NCI-H2081 (cell line): ENCODE data around the gene P2RX4.
"Not testable (repeated sequence)": the region's sequence is repeated elsewhere in the genome, so short reads cannot be mapped to it uniquely, and the experiment has no call there.

Experiments
- DNase-seq, 2 experiments: peaks; one replicate each; lab custom pipeline; 2025; lab: John Stamatoyannopoulos, UW

P2RX4 gene

GRCh38 chr12:121219353-121219986, 9.5 kb downstream of the P2RX4 start:
- DNase-seq: no peak

GRCh38 chr12:121222847-121223246, 12.9 kb downstream of the P2RX4 start:
- no peak for DNase-seq

- peak in 1 of 2 experiments; percentile 8 for DNase-seq
These were observed 13.7 kb downstream of the P2RX4 start for GRCh38 chr12:121223292-121224285.

DNA sequence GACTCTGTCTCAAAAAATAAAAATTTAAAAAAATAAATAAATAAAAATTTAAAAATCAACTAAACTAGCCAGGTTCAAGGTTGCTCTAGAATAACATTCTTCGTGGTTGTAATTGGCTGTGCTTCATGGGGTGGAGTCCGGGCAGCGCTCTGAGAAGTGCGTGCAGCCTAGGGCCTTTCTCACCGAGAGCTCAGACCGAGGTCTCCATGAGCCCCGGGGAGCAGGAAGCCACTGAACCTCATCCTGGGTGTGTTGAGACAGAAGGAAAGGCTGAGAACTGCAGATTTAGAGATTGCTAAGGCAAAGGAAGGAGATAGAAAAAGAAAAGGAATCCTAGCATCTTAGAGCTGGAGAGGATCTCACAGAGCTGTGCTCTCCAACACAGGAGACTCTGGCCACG, 14.7 kb downstream of the P2RX4 start:
- DNase-seq: no peak

DNA sequence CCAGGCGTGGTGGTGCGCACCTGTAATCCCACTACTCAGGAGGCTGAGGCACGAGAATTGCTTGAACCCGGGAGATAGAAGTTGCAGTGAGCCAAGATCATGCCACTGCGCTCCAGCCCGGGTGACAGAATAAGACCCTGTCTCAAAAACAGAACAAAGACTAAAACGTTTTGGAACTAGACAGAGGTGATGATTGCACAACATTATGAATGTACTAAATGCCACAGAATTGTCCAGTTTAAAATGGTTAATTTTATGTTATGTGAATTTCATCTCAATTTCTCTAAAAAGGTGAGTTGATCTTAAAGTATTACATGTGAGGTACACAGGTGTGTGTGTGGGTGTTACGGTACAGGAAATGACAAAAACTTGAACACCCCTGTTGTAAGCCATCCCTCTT, 16.5 kb downstream of the P2RX4 start:
- DNase-seq: no peak

GRCh38 chr12:121226871-121227270, 16.9 kb downstream of the P2RX4 start:
- DNase-seq: not testable (repeated sequence)

- no peak for DNase-seq
These were observed 17.4 kb downstream of the P2RX4 start for GRCh38 chr12:121227294-121227693.

GRCh38 chr12:121228919-121229665, 19.2 kb downstream of the P2RX4 start:
- DNase-seq: no peak

GRCh38 chr12:121229826-121230537, 20.1 kb downstream of the P2RX4 start:
- DNase-seq: peak; percentile 34 to 37

DNA sequence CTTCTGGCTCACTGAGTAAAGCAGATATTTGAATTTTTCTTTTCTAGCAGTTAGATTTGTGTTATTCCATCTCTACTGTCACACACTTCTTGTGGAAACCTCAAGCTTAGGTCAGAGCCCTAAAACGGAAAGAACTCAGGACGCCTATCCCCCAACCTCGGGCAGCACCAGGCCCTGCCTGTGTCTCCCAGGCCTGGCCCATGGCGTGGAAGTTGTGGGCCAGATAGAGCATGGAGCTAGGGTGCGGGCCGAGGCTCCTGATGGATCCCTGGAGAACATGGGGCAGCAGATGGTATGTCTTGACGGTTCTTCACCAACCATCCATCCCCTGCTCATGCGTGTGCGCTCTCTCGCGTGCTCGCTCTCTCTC, 20.6 kb downstream of the P2RX4 start:
- no peak for DNase-seq

- DNase-seq: no peak
These were observed 22.2 kb downstream of the P2RX4 start for GRCh38 chr12:121232163-121232562.

DNA sequence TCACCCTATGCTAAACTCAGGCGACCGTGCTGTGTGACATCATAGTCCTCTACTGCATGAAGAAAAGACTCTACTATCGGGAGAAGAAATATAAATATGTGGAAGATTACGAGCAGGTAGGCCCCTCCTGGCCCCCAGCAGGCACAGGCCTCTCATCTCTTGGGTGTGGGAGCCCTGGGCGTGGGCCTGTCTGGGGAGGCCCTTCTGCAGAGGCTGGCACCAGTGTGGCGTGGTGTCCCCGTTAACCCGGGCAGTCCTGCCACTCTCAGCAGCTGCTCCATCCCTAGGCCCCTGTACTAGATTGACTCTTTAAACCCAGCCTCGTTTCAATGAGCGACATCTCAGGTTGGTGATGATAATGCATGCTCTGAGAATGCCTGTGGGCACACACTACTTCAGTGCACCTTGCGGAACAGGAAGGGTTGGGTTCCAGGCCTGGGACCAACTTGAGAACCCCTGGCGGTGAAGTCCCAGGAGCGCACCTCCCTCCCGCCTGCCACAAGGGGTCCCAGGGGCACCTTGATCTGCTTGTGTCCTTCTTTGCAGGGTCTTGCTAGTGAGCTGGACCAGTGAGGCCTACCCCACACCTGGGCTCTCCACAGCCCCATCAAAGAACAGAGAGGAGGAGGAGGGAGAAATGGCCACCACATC, 23.2 kb downstream of the P2RX4 start:
- DNase-seq: no peak

DNA sequence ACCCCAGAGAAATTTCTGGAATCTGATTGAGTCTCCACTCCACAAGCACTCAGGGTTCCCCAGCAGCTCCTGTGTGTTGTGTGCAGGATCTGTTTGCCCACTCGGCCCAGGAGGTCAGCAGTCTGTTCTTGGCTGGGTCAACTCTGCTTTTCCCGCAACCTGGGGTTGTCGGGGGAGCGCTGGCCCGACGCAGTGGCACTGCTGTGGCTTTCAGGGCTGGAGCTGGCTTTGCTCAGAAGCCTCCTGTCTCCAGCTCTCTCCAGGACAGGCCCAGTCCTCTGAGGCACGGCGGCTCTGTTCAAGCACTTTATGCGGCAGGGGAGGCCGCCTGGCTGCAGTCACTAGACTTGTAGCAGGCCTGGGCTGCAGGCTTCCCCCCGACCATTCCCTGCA, 23.7 kb downstream of the P2RX4 start:
- no peak for DNase-seq

DNA sequence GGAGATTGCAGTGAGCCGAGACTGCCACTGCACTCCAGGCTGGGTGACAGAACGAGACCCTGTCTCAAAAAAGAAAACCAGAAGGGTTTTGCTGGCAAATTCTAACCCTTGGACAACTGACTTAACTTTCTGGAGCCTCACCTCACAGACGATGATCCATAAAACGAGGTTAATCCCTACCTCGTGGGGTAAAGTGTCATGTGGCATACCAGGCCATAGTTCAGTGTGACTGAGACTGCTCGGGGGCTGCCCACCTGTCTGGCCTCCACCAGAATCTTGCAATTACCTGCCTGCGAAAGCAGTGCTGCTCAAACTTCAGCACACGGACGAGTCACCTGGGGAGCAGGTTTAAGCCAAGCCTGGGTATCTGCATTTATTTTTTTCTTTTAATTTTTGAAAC, 26.8 kb downstream of the P2RX4 start:
- no peak for DNase-seq

GRCh38 chr12:121237415-121237814, 27.5 kb downstream of the P2RX4 start:
- no peak for DNase-seq

DNA sequence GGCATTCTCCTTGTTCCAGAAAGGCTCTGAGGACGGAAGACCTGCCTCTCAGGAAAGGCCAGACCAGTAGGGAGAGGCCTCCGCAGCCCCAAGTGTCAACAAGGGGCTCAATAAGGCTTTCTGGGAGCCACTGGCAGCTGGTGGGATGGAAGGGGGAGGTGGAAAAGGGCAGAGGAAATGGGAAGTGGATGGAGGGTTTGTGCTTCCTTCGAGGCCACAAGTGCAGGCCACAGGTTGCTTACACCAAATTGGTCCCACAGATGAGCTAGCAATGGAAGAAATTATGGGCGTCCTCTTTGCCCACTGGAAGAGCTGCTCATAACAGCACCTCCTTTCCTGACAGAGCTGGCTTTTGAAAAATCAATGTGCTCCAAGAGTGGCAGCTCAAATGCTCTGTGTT, 28.2 kb downstream of the P2RX4 start:
- no peak for DNase-seq

GRCh38 chr12:121238604-121239350, 28.8 kb downstream of the P2RX4 start:
- peak; percentile 13 to 66 for DNase-seq

GRCh38 chr12:121239351-121240061, 29.6 kb downstream of the P2RX4 start:
- no peak for DNase-seq

- no peak for DNase-seq
These were observed 30.1 kb downstream of the P2RX4 start for GRCh38 chr12:121240062-121240420.

- no peak for DNase-seq
These were observed 30.7 kb downstream of the P2RX4 start for GRCh38 chr12:121240484-121241101.
